ENCODE measurements around the gene SSBP4.

Gene SSBP4

DNA sequence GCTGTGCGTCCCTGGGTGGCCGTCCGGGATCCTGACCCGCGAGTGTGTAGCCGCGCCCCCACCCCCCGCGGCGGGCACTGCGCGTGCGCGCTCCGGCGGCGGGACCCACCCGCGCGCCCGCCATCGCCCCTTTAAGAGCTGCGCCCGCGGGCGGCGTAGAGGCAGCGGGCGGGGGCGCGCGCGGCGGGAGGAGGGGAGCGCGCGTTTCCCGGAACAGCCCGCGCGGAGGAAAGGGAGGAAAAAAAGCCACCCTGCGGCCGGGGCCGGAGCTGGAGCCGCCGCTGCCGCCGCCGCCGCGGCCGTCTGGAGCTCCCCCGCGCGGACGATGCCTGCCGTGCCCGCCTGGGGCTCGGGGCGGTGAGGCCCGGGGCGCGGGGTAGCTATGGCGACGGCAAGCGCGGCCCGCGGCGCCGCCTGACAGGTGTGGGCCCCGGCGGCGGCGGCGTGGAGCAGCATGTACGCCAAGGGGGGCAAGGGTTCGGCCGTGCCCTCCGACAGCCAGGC, at the start of gene SSBP4:
SSBP4 (plus strand) TSS at position 204 of the 504 bp plus-strand sequence; CDS start at position 455, 251 bp downstream.
- Histone ChIP-seq H3K9me2 (replicated peaks; ENCODE audit: control insufficient read depth, low read length) (no peaks in the 10 kb centered on the region), H3K79me2 (ENCODE audit: control insufficient read depth, low read length) (peaks cover 48% of the 10 kb centered on the region), H3F3A (ENCODE audit: control insufficient read depth, insufficient read depth) (peaks cover 39% of the 10 kb centered on the region), H4K20me1 (ENCODE audit: control insufficient read depth, insufficient read depth, low read depth, low read length) (peaks cover 15% of the 10 kb centered on the region; the same call in 1 of the 2 replicates), H3K4me1 (ENCODE audit: control insufficient read depth, low read length) (peaks cover 86% of the 10 kb centered on the region), H3K27me3 (ENCODE audit: control insufficient read depth, low read length) (no peaks in the 10 kb centered on the region), H3K27ac (ENCODE audit: low read depth, low read length) (peak within 1 kb of the TSS; percentile 87), H3K36me3 (ENCODE audit: control insufficient read depth, low read length) (peaks cover 29% of the 10 kb centered on the region), H3K4me2 (ENCODE audit: low read length) (peak within 1 kb of the TSS; percentile 79), H3K9me3 (ENCODE audit: control insufficient read depth, insufficient read depth, low read length) (no peaks in the 10 kb centered on the region), H3K4me3 (ENCODE audit: low read length) (peak within 1 kb of the TSS; percentile 90)
- TF ChIP-seq EZH2phosphoT487 (IDR thresholded peaks at IDR 0.05; ENCODE audit: borderline replicate concordance, low read length), result no peak
- TF ChIP-seq, protein P1, sequence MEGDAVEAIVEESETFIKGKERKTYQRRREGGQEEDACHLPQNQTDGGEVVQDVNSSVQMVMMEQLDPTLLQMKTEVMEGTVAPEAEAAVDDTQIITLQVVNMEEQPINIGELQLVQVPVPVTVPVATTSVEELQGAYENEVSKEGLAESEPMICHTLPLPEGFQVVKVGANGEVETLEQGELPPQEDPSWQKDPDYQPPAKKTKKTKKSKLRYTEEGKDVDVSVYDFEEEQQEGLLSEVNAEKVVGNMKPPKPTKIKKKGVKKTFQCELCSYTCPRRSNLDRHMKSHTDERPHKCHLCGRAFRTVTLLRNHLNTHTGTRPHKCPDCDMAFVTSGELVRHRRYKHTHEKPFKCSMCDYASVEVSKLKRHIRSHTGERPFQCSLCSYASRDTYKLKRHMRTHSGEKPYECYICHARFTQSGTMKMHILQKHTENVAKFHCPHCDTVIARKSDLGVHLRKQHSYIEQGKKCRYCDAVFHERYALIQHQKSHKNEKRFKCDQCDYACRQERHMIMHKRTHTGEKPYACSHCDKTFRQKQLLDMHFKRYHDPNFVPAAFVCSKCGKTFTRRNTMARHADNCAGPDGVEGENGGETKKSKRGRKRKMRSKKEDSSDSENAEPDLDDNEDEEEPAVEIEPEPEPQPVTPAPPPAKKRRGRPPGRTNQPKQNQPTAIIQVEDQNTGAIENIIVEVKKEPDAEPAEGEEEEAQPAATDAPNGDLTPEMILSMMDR (IDR thresholded peaks at IDR 0.05; ENCODE audit: low read depth, low read length, poor library complexity, severe bottlenecking), result no peak

DNA sequence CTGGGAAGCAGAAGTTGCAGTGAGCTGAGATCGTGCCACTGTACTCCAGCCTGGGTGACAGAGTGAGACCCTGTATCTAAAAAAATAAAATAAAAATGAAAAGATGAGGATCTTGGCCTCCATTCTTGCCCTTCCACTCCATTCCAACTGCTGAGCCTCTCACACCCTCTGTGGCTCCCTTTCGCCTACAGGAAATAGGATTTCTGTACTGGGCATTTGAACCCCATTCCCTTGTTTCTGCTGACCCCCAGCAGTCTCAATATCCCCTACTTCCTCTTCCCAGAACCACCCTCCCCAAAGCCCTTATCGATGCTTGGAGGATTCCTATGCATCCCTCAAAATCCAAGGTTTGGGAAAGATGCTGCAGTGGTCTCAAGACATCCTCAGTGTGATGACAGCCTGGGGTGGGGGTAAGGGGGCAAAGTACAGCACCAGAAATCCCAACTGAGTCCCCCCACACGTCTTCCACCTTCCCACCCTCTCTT, 45.7 kb upstream of the SSBP4 start:
- H3K27ac ChIP-seq (ENCODE audit: low read depth, low read length), result no peak overlapping the region
- no peaks in the 10 kb centered on the region for H3K9me3 ChIP-seq (ENCODE audit: control insufficient read depth, insufficient read depth, low read length)
- no peaks in the 10 kb centered on the region for H3K27me3 ChIP-seq (ENCODE audit: control insufficient read depth, low read length)
- H3K9me2 ChIP-seq (replicated peaks; ENCODE audit: control insufficient read depth, low read length), result no peaks in the 10 kb centered on the region
- no peaks in the 10 kb centered on the region for H4K20me1 ChIP-seq (ENCODE audit: control insufficient read depth, insufficient read depth, low read depth, low read length)
- no peaks in the 10 kb centered on the region for H3K79me2 ChIP-seq (ENCODE audit: control insufficient read depth, low read length)
- H3K36me3 ChIP-seq (ENCODE audit: control insufficient read depth, low read length), result no peaks in the 10 kb centered on the region
- peak overlapping the region; percentile 72 for H3K4me2 ChIP-seq (ENCODE audit: low read length)
- H3K4me1 ChIP-seq (ENCODE audit: control insufficient read depth, low read length), result peaks cover 16% of the 10 kb centered on the region
- H3F3A ChIP-seq (ENCODE audit: control insufficient read depth, insufficient read depth), result 0 out of 2 replicates have a peak, but pooled peaks cover 3% of the 10 kb centered on the region
- no peak overlapping the region for H3K4me3 ChIP-seq (ENCODE audit: low read length)
- TF ChIP-seq, protein P1 (IDR thresholded peaks at IDR 0.05; ENCODE audit: low read depth, low read length, poor library complexity, severe bottlenecking), result no peak
- TF ChIP-seq EZH2phosphoT487 (IDR thresholded peaks at IDR 0.05; ENCODE audit: borderline replicate concordance, low read length), result no peak

DNA sequence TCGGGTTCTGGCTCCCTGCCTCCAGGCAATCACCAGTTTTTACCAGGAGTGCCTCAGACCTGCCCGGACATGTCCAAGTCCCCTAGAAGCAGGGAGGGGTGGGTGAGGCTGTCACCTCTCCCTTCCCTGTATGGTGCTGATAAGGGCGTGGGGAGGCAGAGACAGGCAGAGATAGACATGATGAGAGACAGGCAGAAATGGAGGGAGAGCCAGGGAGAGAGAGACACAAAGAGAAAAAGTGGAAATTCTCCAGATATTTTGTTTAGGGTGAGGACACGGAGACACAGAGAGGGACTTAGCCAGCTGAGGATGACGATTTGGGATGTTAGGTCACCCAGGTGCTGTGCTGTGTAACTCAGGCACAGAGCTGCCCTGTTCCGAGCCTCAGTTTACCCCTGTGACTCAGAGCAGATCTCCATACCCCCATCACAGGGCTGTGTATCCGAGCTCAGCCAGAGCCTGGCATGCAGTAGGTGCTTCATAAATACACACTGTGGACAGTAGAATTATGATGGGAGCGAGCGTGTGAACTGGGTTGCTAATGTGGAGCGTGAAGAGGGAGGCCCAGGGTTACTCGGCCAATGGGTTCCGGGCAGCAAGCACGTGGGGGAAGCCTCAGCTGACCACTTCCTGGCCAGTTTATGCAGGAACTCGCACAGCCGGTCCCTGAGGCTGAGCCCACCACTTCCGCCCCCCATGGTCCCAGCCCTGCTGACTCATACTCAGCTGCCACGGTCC, 45.1 kb upstream of the SSBP4 start:
- H3K4me2 ChIP-seq (ENCODE audit: low read length), result peak overlapping the region; percentile 72
- no peaks in the 10 kb centered on the region for H3K27me3 ChIP-seq (ENCODE audit: control insufficient read depth, low read length)
- H3K9me3 ChIP-seq (ENCODE audit: control insufficient read depth, insufficient read depth, low read length), result no peaks in the 10 kb centered on the region
- H3F3A ChIP-seq (ENCODE audit: control insufficient read depth, insufficient read depth), result 0 out of 2 replicates have a peak, but pooled peaks cover 3% of the 10 kb centered on the region
- peaks cover 16% of the 10 kb centered on the region for H3K4me1 ChIP-seq (ENCODE audit: control insufficient read depth, low read length)
- no peaks in the 10 kb centered on the region for H3K79me2 ChIP-seq (ENCODE audit: control insufficient read depth, low read length)
- H3K9me2 ChIP-seq (replicated peaks; ENCODE audit: control insufficient read depth, low read length), result no peaks in the 10 kb centered on the region
- no peaks in the 10 kb centered on the region for H3K36me3 ChIP-seq (ENCODE audit: control insufficient read depth, low read length)
- no peak for TF ChIP-seq EZH2phosphoT487 (IDR thresholded peaks at IDR 0.05; ENCODE audit: borderline replicate concordance, low read length)
- TF ChIP-seq, protein P1 (IDR thresholded peaks at IDR 0.05; ENCODE audit: low read depth, low read length, poor library complexity, severe bottlenecking), result no peak
- H3K27ac ChIP-seq (ENCODE audit: low read depth, low read length), result no peak overlapping the region
- H4K20me1 ChIP-seq (ENCODE audit: control insufficient read depth, insufficient read depth, low read depth, low read length), result no peaks in the 10 kb centered on the region
- H3K4me3 ChIP-seq (ENCODE audit: low read length), result peak overlapping the region; percentile 27
